ENCODE data around the gene ANKRD22. TPM values are rescaled to one million over a fixed set of nuclear protein-coding genes. Genes with fewer than 3 reads are reported as not detected.

The ANKRD22 gene
- total and polyA plus RNA-seq, 9 of the 15 experiments (the other 6 are each of a cell fraction or from before 2014, with no cell fraction given): not detected

DNA sequence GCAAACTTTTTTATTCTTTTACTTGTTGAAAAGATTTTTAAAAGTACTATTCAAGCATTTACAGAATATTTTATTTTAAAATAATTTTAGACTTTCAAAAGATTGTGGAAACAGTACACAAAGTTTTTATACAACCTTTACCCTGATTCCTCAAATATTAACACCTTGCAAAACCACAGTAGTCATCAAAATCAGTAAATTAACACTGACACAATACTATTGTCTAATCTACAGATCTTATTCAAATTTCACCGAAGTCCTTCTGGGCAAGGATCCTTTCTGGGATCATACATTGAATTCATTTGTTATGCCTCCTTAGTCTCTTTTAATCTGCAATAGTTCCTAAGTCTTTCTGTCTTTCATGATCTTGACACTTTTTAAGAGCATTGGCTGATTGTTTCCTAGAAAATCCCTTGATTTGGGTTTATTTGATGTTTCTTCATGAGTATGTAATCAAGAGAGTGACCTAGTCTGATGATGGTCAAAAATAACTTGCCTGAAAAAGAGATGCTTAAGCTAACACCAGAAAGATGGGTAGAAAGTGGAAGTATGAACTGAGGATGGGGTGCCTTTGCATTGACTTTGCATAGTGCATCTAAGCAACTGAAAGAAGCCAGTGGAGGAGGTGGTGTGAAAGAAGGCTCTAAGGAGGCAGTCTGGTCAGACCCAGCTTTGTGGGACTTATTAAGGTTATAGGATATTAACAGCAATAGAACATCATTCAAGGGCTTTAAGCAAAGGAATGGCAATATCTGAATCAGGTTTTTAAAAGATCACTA lies 38.1 kb upstream of the ANKRD22 start (continued):
- TF ChIP-seq, protein P1, sequence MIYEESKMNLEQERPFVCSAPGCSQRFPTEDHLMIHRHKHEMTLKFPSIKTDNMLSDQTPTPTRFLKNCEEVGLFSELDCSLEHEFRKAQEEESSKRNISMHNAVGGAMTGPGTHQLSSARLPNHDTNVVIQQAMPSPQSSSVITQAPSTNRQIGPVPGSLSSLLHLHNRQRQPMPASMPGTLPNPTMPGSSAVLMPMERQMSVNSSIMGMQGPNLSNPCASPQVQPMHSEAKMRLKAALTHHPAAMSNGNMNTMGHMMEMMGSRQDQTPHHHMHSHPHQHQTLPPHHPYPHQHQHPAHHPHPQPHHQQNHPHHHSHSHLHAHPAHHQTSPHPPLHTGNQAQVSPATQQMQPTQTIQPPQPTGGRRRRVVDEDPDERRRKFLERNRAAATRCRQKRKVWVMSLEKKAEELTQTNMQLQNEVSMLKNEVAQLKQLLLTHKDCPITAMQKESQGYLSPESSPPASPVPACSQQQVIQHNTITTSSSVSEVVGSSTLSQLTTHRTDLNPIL (CRISPR knock-in tag; IDR thresholded peaks at IDR 0.05): no peak
- TF ChIP-seq SRSF9 (IDR thresholded peaks at IDR 0.05; ENCODE audit: borderline replicate concordance, low read depth, low read length) (no peak), FOXA1 (IDR thresholded peaks at IDR 0.05; ENCODE audit: borderline replicate concordance) (no peak), KDM4B (IDR thresholded peaks at IDR 0.05; ENCODE audit: borderline replicate concordance in 2 of 2, low read depth in 1 of 2) (no peak), TCF3 (CRISPR knock-in tag; IDR thresholded peaks at IDR 0.05) (no peak), BACH1 (tag; IDR thresholded peaks at IDR 0.05) (no peak), EHMT2 (IDR thresholded peaks at IDR 0.05) (no peak)
- TF ChIP-seq, protein P2, sequence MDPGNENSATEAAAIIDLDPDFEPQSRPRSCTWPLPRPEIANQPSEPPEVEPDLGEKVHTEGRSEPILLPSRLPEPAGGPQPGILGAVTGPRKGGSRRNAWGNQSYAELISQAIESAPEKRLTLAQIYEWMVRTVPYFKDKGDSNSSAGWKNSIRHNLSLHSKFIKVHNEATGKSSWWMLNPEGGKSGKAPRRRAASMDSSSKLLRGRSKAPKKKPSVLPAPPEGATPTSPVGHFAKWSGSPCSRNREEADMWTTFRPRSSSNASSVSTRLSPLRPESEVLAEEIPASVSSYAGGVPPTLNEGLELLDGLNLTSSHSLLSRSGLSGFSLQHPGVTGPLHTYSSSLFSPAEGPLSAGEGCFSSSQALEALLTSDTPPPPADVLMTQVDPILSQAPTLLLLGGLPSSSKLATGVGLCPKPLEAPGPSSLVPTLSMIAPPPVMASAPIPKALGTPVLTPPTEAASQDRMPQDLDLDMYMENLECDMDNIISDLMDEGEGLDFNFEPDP (CRISPR knock-in tag; IDR thresholded peaks at IDR 0.05): no peak

All from K562 (cell line).